WI38 (cell line): Measurements from ENCODE around the gene FAM171A1.

Source experiments
- H3K4me3 ChIP-seq: 2 replicates; pipeline ENCODE4 v1.5.1; 2011; ENCODE audit warnings: low read depth, mild to moderate bottlenecking, control low read depth, low read length
- CTCF ChIP-seq: IDR thresholded peaks from 2 replicates; pipeline ENCODE4 v1.5.1; 2012; ENCODE audit warnings: low read depth, mild to moderate bottlenecking, control low read depth, low read length

FAM171A1 gene

GRCh38 chr10:15229268-15229667 is 141.8 kb downstream of the FAM171A1 start:
- H3K4me3 ChIP-seq, result no peak overlapping the region
- TF ChIP-seq CTCF, result no peak

- no peak for TF ChIP-seq CTCF
Observed at GRCh38 chr10:15228426-15228825, 142.7 kb downstream of the FAM171A1 start.

GRCh38 chr10:15227611-15228372 is 143.3 kb downstream of the FAM171A1 start:
- TF ChIP-seq CTCF, result no peak

More at GRCh38 chr10:15228426-15228825, 142.7 kb downstream of the FAM171A1 start:
- H3K4me3 ChIP-seq, result no peak overlapping the region

GRCh38 chr10:15225511-15225910 is 145.6 kb downstream of the FAM171A1 start:
- TF ChIP-seq CTCF, result no peak
- H3K4me3 ChIP-seq, result no peak overlapping the region

More at GRCh38 chr10:15227611-15228372, 143.3 kb downstream of the FAM171A1 start:
- no peak overlapping the region for H3K4me3 ChIP-seq

GRCh38 chr10:15224948-15225347 is 146.1 kb downstream of the FAM171A1 start:
- no peak for TF ChIP-seq CTCF
- H3K4me3 ChIP-seq, result no peak overlapping the region

GRCh38 chr10:15223174-15223573 is 147.9 kb downstream of the FAM171A1 start:
- no peak for TF ChIP-seq CTCF
- H3K4me3 ChIP-seq, result no peak overlapping the region

GRCh38 chr10:15222511-15222910 is 148.6 kb downstream of the FAM171A1 start:
- TF ChIP-seq CTCF, result no peak
- H3K4me3 ChIP-seq, result no peak overlapping the region
